HG03039 (cell line): ENCODE data around the gene PCK2.
A peak's percentile ranks its signal among the peaks of the same experiment; 100 is the strongest.
"Not testable (repeated sequence)": the region's sequence is repeated elsewhere in the genome, so short reads cannot be mapped to it uniquely, and the experiment has no call there.

Experiments used
- ATAC-seq: cut with Tn5 transposase; IDR thresholded peaks from one replicate; pipeline ENCODE4 v1.9.1; 2021; ENCODE audit warnings: mild to moderate bottlenecking, moderate library complexity; ENCODE audit not compliant: unreplicated experiment

PCK2 gene

GRCh38 chr14:24093901-24094840, at the start of gene PCK2:
Gene PCK2 (plus strand): TSS chr14:24094311. CDS start chr14:24094406, 95 bp downstream.
- ATAC-seq, result peak; percentile 58

GRCh38 chr14:24049002-24049401, 45.1 kb upstream of the PCK2 start:
- not testable (repeated sequence) for ATAC-seq

- not testable (repeated sequence) for ATAC-seq
Observed at GRCh38 chr14:24050753-24051152, 43.4 kb upstream of the PCK2 start.

DNA sequence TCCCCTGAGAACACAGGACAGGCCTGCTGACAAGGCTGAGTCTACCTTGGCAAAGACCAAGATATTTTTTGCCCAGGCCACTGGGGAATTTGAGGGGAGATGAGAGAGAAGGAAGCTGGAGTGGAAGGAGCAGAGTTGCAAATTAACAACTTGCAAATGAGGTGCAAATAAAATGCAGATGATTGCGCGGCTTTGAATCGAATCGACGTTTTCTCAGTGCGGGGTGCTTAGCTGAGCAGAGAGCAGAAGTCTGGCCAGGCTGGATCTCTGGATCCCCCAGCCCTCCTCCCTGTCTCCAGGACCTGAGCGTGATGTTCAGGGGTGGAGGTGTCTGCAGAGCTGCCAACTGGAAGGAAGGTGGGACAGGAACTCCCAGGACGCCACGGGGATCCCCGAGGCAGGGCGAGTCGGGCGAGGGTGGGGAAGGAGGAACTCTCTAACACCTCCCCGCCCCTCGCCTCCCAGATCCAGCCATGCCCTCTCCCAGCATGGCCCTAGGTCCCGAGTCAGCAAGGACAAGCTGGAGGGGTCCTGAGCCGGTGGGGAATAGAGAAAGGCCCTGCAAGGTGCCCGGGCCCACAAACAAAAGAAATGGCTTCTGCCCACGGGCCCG, 42.8 kb upstream of the PCK2 start:
- no peak for ATAC-seq

GRCh38 chr14:24051789-24052655, 42.1 kb upstream of the PCK2 start, which contains the start of gene CARMIL3:
Gene CARMIL3 (plus strand): TSS chr14:24052009. CDS start chr14:24052154, 145 bp downstream.
- peak; percentile 50 for ATAC-seq

DNA sequence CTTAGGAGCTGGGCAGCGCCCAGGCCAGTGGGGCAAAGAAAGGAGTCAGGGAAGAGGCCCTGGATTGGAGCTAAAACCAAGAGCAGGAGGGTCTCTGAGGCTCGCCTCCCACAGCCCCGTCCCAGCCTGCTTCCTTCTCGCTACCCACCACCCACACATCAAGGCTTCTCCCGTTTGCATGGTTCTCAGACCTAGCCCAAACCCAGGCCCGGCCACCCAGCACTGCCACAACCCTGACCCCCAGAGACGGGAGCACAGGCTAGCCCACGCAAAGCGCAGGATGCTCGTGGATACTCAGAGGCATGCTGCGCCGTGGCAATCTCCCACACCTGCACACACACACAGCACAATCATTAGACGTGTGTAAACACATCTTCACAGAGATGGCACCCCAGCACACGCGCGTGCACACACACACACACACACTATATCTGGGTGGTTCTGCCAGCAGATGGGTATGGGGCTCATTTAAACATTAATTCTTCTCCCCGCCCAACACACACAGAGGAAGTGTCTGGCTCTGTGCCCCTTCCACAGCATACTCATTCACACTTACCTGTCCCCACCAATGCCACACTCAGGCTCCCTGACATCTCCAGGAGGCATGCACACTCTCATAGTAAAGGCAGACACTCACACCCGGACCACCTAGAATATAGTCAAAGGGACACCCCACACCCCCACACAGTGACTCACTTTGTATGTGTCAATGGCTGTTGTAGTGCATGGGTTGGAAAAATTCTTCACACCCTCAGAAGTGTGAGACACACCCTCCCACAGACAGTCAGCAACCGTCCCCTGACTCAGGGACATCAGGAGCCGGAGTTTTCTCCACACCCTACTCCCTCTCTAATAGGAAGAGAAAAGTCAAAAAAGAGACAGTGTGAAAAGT, 41.2 kb upstream of the PCK2 start:
- no peak for ATAC-seq

GRCh38 chr14:24053548-24054323, 40.4 kb upstream of the PCK2 start:
- ATAC-seq, result no peak

DNA sequence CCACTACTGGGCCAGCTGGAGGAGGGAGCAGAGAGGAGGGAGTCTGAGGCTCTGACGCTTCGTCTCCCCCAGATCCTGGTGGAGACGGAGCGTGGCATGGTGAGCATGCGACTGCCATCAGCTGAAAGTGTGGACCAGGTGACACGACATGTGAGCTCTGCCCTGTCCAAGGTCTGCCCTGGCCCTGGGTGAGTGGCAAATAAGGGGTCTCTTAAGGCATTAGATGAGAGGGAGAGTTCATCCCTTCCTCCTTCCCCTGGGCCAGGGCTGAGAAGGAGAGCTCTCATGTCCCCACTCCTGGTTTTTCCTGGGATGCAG, 39.8 kb upstream of the PCK2 start:
- ATAC-seq, result no peak

GRCh38 chr14:24054646-24055045, 39.5 kb upstream of the PCK2 start:
- no peak for ATAC-seq

GRCh38 chr14:24055971-24056799, 37.9 kb upstream of the PCK2 start:
- ATAC-seq, result no peak

DNA sequence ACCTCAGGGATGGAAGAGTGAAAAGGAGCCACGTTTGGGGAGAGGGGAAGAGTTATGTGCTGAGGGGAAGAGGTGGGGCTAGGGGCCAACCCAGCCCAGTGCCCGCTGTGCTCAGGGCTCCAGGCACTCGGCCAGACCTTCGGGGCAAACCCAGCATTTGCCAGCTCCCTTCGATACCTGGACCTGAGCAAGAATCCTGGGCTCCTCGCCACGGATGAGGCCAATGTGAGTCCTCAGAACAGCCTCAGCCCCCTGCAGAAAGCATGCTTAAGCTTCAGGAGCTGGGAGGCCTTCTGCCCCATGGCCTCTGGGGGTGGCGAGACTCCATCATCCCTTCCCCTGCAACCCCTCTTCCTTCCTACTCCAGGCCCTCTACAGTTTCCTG, 37.3 kb upstream of the PCK2 start:
- ATAC-seq, result no peak

GRCh38 chr14:24057271-24057670, 36.8 kb upstream of the PCK2 start:
- ATAC-seq, result no peak

DNA sequence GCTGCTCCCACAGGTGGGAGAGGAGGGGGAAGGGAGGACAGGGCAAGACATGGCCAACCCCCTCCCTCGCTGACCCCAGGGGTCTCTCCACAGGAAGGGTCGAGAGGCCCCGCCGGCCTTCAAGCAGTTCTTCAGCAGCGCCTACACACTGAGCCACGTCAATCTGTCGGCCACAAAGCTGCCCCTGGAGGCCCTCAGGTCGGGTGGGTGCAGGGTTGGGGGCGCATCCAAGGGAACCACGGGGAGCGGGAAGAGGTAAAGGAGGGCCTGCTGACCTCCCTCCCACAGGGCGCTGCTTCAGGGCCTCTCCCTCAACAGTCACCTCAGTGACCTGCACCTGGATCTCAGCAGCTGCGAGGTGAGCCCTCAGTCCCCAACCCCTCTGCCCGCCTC, 36.2 kb upstream of the PCK2 start:
- no peak for ATAC-seq

DNA sequence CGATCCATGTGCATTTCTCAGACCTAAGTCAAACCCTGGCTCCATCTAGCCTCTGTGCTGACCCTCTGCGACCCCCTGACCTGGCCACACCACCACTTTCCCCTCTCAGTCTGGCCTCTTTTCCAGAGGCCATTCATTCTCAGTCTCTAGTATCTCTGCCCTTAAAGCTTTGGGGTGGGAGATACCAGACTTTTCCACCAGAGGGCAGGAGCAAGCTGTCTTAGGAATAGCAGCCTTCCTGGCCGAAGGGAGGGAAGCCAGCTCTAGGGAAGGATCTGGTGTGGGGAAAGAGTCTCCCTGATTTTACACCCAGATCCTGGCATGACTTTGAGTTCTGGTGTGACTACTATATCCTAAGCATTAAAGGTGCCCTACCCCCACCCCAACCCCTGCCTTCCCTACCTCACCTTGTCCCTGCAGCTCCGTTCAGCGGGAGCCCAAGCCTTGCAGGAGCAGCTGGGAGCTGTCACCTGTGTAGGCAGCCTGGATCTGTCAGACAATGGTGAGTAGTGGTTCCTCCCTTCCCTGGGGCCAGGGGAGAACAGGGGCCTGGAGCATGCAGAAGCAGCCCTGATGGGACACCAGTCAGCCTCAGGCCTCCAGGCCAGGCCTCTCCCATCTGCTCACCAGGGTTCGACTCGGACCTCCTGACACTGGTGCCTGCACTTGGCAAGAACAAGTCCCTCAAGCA, 35.7 kb upstream of the PCK2 start:
- no peak for ATAC-seq

DNA sequence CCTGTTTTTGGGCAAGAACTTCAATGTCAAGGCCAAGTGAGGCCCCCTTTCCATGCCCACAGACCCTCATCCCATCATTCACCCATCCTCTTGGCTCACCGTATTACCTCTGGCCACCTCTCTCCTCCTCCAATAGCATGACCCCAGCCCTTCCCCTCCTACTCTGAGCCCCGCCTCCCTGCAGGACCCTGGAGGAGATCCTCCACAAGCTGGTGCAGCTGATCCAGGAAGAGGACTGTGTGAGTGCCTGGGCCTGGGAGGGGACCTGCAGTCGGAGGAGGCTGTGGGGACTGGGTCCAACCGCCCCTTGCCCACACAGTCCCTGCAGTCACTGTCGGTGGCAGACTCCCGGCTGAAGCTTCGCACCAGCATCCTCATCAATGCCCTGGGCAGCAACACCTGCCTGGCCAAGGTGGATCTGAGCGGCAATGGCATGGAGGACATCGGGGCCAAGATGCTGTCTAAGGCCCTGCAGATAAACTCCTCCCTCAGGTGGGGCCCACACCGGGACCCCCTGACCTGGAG, 35.1 kb upstream of the PCK2 start:
- ATAC-seq, result no peak

GRCh38 chr14:24059841-24060388, 34.2 kb upstream of the PCK2 start:
- ATAC-seq, result no peak

DNA sequence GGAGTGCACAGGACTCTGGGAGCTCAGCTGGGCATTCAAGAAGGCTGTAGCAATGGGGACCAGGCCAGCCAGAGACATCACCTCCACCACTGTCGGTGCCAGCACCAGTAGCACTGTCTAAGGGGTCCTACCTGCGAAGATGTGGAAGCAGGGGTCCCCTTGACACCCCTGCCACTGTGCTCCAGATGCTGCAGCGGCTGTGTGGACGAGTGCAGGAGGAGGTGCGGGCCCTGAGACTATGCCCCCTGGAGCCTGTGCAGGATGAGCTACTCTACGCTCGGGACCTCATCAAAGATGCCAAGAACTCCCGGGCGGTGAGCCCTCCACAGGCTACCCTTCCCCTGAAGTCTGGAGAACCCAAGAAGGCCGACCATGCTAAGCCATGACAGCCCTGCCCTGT, 33.7 kb upstream of the PCK2 start:
- no peak for ATAC-seq
